ENCODE measurements around the gene NET1.

The NET1 gene

DNA sequence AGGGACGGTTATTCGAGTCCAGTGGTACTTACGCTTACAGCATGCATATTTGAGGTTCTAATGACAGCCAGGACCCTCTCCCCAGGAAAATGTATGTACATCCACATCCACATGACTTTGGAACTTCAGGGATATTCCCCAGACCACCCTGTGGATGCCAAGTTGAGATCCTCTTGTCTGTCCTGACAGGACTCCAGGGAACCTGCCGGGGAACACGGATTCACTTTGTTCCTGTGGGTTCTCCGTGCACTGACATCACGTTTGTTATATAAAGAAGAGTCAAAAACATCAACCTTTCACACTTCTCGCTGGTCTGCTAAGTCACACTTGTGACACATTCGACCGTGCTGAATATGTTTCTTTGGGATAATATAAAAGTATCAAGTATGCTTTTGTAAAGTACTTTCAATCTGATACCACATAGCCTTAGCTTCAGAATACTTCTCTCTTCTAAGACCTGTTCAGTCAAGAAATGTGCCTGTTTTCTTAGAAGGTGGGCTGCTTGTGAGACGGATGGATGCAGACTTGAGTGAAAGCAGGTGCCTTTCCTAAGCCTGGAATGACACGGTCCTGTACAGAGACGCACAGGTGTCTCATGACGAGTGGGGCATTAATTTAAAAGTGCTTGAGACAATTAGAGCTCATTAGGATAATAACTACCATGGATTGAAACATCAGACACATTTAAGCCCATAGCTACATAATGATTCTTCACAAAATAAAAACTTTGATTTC is 48.3 kb downstream of the NET1 start:
- no peak overlapping the region for H3K4me3 ChIP-seq (ENCODE audit: low read depth, low read length)
- TF ChIP-seq, protein P1, sequence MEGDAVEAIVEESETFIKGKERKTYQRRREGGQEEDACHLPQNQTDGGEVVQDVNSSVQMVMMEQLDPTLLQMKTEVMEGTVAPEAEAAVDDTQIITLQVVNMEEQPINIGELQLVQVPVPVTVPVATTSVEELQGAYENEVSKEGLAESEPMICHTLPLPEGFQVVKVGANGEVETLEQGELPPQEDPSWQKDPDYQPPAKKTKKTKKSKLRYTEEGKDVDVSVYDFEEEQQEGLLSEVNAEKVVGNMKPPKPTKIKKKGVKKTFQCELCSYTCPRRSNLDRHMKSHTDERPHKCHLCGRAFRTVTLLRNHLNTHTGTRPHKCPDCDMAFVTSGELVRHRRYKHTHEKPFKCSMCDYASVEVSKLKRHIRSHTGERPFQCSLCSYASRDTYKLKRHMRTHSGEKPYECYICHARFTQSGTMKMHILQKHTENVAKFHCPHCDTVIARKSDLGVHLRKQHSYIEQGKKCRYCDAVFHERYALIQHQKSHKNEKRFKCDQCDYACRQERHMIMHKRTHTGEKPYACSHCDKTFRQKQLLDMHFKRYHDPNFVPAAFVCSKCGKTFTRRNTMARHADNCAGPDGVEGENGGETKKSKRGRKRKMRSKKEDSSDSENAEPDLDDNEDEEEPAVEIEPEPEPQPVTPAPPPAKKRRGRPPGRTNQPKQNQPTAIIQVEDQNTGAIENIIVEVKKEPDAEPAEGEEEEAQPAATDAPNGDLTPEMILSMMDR (IDR thresholded peaks at IDR 0.05; ENCODE audit: low read depth, low read length) = no peak

DNA sequence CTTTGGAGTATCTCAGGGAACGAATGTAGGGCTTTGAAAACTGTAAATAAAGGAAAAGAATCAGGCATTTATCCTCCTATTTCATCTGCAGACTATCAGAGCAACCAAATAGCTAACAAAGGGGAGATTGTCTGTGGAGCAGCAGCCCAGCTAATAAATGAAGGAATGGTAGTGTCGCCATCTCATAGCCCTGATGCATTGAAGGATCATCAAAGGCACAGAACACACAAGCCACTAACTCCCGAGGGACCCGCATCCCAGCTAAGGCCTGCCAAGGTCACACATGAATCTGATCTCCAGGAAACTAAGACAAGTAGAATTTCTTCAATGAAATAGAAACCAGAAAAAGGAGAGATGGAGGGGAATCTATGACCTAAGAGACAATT is 48.8 kb downstream of the NET1 start:
- no peak overlapping the region for H3K4me3 ChIP-seq (ENCODE audit: low read depth, low read length)
- TF ChIP-seq, protein P1 (IDR thresholded peaks at IDR 0.05; ENCODE audit: low read depth, low read length) = no peak

DNA sequence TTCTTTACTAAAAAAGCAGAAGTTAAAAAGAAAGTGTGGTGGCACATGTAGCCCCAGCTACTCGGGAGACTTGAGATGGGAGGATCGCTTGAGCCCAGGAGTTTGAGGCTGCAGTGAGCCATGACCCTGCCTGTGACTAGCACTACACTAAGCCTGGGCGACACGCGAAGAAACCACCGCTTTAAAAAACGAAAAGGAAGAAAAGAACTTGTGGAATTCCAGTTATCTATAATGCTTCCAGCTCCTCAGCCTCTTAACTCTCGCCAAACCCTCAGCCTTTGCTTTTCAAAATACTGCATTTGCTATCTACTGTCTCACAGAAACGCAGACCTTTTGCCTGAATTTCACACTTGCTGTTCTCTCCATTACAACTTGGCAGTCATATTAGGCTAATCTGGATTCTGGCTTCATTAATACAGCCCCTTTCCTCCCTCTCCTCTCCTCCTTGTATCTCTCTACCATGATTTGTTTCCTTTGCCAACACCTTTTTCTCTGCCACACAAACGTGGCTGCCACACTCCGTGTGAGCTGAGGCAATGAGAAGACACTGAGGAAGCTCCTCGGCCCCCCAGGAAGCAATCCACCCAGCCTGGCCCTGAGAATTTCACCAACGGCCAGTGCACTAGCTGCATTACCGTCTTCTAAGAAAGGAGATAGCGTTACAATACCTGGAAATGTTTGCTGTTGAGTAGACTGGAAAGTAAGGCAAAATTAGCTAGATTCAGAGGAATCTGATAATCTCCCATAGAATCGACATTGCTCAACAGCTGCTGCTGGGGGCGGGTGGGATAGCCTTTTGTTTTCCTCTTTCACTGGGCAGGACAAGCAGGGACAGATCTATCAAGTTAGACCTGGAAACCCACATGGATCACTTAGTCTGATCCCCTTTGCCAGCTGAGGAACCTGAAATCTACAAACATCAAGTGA is 49.8 kb downstream of the NET1 start:
- no peak overlapping the region for H3K4me3 ChIP-seq (ENCODE audit: low read depth, low read length)
- TF ChIP-seq, protein P1 (IDR thresholded peaks at IDR 0.05; ENCODE audit: low read depth, low read length) = no peak

DNA sequence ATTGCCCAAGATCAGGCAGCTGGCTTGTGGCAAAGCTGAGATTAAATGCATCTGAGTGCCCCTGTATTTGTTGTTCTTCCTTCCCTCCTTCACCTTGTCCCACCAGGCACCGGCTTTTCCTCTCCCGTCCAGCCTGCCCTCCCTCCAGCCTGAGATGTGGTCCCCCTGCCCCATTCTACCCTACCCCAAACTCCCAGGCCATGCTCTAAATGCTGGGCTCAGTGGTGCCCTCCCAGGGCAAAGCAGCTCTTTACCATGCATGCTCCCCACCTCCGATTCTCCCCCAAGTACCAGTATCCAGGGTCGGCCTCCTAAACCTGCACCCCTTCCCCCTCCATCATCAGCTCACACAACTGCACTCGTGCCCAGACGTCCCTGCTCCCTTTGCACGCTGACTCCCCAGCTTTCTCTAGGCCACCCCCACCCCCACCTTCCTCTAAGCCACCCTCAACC is 50.5 kb downstream of the NET1 start:
- TF ChIP-seq, protein P1 (IDR thresholded peaks at IDR 0.05; ENCODE audit: low read depth, low read length) = no peak
- no peak overlapping the region for H3K4me3 ChIP-seq (ENCODE audit: low read depth, low read length)

DNA sequence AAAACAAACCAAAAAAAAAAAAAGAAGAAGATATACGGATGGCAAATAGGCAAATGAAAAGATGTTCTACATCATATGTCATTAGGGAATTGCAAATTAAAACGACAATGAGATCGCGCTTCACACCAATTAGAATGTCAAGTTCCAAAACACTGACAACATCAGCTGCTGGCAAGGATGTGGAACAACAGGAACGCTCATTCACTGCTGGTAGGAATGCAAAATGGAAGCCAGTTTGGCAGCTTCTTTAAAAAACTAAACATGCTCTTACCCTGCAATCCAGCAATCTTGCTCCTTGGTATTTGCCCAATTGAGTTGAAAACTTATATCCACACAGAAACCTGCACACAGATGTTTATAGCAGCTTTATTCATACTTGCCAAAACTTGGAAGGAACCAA is 52.2 kb downstream of the NET1 start:
- TF ChIP-seq, protein P1 (IDR thresholded peaks at IDR 0.05; ENCODE audit: low read depth, low read length) = no peak
- no peak overlapping the region for H3K4me3 ChIP-seq (ENCODE audit: low read depth, low read length)

DNA sequence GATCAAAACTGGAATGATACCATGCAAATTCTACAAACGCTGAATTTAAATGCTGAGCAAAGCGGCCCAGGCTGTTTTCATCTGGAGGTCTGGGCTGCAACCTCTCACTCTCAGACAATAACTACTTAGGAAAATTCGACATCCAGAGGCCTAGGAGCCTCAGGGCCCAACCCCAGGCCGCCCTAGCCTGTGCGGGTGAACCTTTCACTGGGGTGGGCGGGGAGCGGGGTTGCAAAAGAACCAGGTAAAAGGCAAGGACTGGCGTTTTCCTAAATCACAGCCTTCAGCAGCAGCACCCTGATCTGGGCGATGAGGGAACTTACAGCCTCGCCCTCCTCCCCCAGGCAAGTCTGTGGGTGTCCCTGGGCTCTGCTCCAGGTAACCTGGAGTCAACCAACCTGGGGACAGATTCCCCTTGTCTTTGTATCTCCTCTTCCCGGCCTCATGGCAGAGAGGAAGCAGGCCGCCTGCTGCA is 53.7 kb downstream of the NET1 start:
- TF ChIP-seq, protein P1 (IDR thresholded peaks at IDR 0.05; ENCODE audit: low read depth, low read length) = no peak
- no peak overlapping the region for H3K4me3 ChIP-seq (ENCODE audit: low read depth, low read length)
